Lung (tissue), 12 donors: ENCODE results near the gene QRFP. TPM values are rescaled to one million over a fixed set of nuclear protein-coding genes. Genes with fewer than 3 reads are reported as not detected.

Experiments
- ATAC-seq: fragments of 200-7000 bp; cut with Tn5 transposase; one replicate; pipeline ENCODE4 v1.9.1; 2020; ENCODE audit warnings: moderate number of reproducible peaks; ENCODE audit not compliant: insufficient read depth, low FRiP score
- DNase-seq, 3 donors: peaks; one replicate each; pipeline ENCODE4 v3.0.0-alpha.2; 2013 to 2017
- H3K27ac ChIP-seq, 2 donors: one replicate each; pipeline ENCODE4 v1.5.1; 2013; ENCODE audit warnings: mild to moderate bottlenecking in 2 of 2, moderate library complexity in 2 of 2, control low read depth in 1 of 2, inconsistent platforms in 1 of 2, low read depth in 1 of 2, low read length in 1 of 2
- H3K27me3 ChIP-seq, 3 donors: one replicate each; pipeline ENCODE4 v1.5.1; 2013; ENCODE audit warnings: low read length in 2 of 3; ENCODE audit not compliant: control insufficient read depth in 3 of 3, insufficient read depth in 3 of 3
- H3K36me3 ChIP-seq, 4 donors: one replicate each; pipeline ENCODE4 v1.5.1; 2013; ENCODE audit warnings: low read length in 4 of 4, mild to moderate bottlenecking in 1 of 4, moderate library complexity in 1 of 4; ENCODE audit not compliant: control insufficient read depth in 4 of 4, insufficient read depth in 4 of 4
- H3K4me1 ChIP-seq, 5 donors: one replicate each; pipeline ENCODE4 v1.5.1; 2013; ENCODE audit warnings: low read length in 5 of 5, mild to moderate bottlenecking in 2 of 5, moderate library complexity in 1 of 5; ENCODE audit not compliant: control insufficient read depth in 5 of 5, insufficient read depth in 5 of 5
- H3K4me3 ChIP-seq: one replicate; pipeline ENCODE4 v1.5.1; 2013; ENCODE audit warnings: mild to moderate bottlenecking, control low read depth, moderate library complexity
- H3K9ac ChIP-seq, 2 donors: one replicate each; pipeline ENCODE4 v1.5.1; 2013; ENCODE audit warnings: low read length in 2 of 2, control low read depth in 1 of 2; ENCODE audit not compliant: insufficient read depth in 1 of 2
- H3K9me3 ChIP-seq, 4 donors: one replicate each; pipeline ENCODE4 v1.5.1; 2013; ENCODE audit warnings: low read length in 3 of 4, mild to moderate bottlenecking in 1 of 4, moderate library complexity in 1 of 4; ENCODE audit not compliant: control insufficient read depth in 4 of 4, insufficient read depth in 3 of 4
- CTCF ChIP-seq: IDR thresholded peaks from 2 replicates; pipeline ENCODE4 v1.5.1; 2012; ENCODE audit warnings: mild to moderate bottlenecking; ENCODE audit errors: control extremely low read depth, extremely low read depth
- WGBS, 2 donors: extraction: QIAGEN DNeasy Blood & Tissue Kit; methylation state at CpG; one replicate each; pipeline ENCODE4 v1.1.7; 2013; 5-methylcytosine and 5-hydroxymethylcytosine counted together
- polyA plus RNA-seq, 2 donors: library from polyadenylated mRNA; stranded (reverse); fragments of 200-250 nt; gene quantifications; one replicate each; pipeline ENCODE4 v1.2.1, GENCODE V29; 2013
- total RNA-seq, 2 donors: library from RNA; depleted of rRNA in 1 of 2; stranded (reverse); fragments of >200 nt in 1 of 2; gene quantifications; one replicate each; pipeline ENCODE4 v1.2.1, GENCODE V29; 2014 to 2021
- donor health status: control.
- donor health status: control.
- donor health status: Bipolar disorder and iron deficiency.
- donor health status: healthy.
- donor health status: DM: yes; HTN: yes; CAD: no.

QRFP gene
- total and polyA plus RNA-seq, 4 donors = 0.13 to 0.16 TPM; not detected in 2

DNA sequence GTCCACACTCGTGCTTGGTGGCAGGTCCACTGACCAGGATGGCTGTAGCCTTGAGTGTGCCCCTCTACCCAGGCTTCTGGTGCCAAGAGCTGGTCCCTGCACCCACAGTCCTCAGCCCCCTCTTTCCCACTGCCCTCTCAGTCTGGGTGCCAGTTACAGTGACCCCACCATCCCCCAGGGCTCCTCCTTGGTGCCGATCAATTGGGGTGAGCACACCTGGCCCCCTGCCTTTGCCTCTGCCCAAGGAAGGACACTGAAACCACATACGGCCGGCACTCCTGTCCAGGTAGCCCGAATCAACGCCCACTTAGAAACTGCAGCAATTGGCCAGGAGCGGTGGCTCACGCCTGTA is 18.5 kb upstream of the QRFP start:
- H3K4me1 ChIP-seq = no peaks in the 10 kb centered on the region
- no peaks in the 10 kb centered on the region for H3K36me3 ChIP-seq
- peaks cover 0 to 23% (median 0%) of the 10 kb centered on the region in 3 donors for H3K27me3 ChIP-seq
- no peak overlapping the region for H3K27ac ChIP-seq
- ATAC-seq = no peak
- no peak for TF ChIP-seq CTCF
- 84 to 89% methylated on average over 8 of the region's 8 CpGs for WGBS, 2 donors
- H3K9me3 ChIP-seq = no peaks in the 10 kb centered on the region
- no peak overlapping the region for H3K9ac ChIP-seq
- no peak for DNase-seq
- no peak overlapping the region for H3K4me3 ChIP-seq

DNA sequence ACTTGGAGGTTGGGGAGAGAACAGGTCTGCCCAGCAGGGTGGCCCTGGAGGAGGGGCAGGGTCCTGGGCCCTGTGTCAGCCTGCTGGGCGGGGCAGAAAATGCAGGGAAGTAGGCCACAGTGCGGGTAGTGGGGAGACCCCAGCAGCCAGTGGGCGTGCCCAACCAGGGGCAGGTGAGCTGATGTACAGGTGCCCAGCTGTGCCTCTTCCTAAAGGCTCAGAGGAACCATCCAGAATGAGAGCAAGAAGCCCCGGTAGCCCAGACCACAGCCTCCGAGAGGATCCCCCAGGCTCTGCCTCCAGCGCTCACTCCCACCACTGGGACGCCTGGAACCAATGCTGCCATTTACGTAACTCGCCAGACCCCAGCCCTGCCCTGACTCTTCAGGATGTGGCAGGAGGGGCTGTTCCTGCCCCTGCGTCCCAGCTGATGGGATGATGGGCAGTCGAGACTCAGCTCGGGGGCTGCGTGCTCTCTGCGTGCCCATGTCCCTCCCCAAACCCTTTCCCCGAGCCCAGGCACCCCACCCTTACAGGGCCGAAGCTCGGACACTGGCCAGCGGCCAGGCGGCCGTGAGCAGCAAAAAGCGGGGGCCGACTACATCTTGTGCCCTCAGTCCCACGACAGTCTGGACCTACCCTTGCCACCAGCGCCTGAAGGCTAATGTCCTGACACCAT is 17.9 kb upstream of the QRFP start:
- 70 to 83% methylated on average over 21 to 24 of the region's 24 CpGs for WGBS, 2 donors
- Histone ChIP-seq H3K36me3 (no peaks in the 10 kb centered on the region), H3K9ac (no peak overlapping the region), H3K4me3 (no peak overlapping the region), H3K4me1 (no peaks in the 10 kb centered on the region), H3K27me3 (peaks cover 0 to 23% (median 0%) of the 10 kb centered on the region in 3 donors), H3K9me3 (no peaks in the 10 kb centered on the region), H3K27ac (no peak overlapping the region)
- DNase-seq = no peak
- ATAC-seq = no peak
- no peak for TF ChIP-seq CTCF

GRCh38 chr9:130913599-130914416 is 17.2 kb upstream of the QRFP start:
- no peak overlapping the region for H3K9ac ChIP-seq
- H3K27me3 ChIP-seq = peaks cover 0 to 22% (median 0%) of the 10 kb centered on the region in 3 donors
- 65 to 78% methylated on average over 21 to 23 of the region's 23 CpGs for WGBS, 2 donors
- no peaks in the 10 kb centered on the region for H3K9me3 ChIP-seq
- ATAC-seq = no peak
- no peaks in the 10 kb centered on the region for H3K4me1 ChIP-seq
- H3K4me3 ChIP-seq = no peak overlapping the region
- no peak overlapping the region for H3K27ac ChIP-seq
- no peak for DNase-seq
- no peak for TF ChIP-seq CTCF
- H3K36me3 ChIP-seq = no peaks in the 10 kb centered on the region
